Thyroid gland (tissue), 4 donors: Measurements from ENCODE around the gene S100A12.

ENCODE experiments used
- POLR2A ChIP-seq, 2 donors: fragments of 450-650 bp; IDR thresholded peaks; one replicate each; pipeline ENCODE4 v1.6.1; 2017; ENCODE audit warnings: antibody characterized with exemption in 2 of 2, mild to moderate bottlenecking in 2 of 2, moderate library complexity in 1 of 2
- TF ChIP-seq, protein P1 (sequence below), 6 experiments: fragments of 200-600 bp in 3 of 6; fragments of 450-650 bp in 3 of 6; sonication (generic) in 3 of 6; IDR thresholded peaks; one replicate each; pipeline ENCODE4 v1.5.1; 2016 to 2019; ENCODE audit warnings: antibody characterized with exemption in 6 of 6, mild to moderate bottlenecking in 2 of 6, inconsistent platforms in 1 of 6, moderate library complexity in 1 of 6

DNA sequence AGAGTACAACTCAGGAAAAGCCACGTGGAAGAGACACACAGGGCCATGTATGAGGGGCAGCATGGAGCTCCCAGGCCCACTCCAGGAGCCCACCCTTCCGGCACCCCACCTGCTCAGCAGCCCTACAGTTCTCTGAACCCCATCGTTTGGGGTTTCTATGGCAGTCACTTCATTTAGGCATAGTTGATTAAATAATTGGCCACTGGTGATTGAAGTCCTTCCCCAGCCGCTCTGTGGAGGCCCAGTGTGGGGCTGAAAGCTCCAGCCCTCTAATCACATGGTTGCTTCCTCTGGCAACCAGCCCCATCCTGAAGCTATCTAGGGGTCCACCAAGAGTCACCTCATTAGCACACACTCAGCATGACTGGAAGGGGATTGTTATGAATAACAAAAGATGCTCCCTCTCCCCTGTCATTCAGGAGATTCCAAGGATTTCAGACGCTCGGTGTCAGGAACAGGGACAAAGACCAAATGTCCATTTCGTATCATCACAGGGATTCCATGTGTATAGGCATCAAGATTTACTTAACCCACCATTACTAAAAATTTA, 28.7 kb upstream of the S100A12 start:
- TF ChIP-seq, protein P1, sequence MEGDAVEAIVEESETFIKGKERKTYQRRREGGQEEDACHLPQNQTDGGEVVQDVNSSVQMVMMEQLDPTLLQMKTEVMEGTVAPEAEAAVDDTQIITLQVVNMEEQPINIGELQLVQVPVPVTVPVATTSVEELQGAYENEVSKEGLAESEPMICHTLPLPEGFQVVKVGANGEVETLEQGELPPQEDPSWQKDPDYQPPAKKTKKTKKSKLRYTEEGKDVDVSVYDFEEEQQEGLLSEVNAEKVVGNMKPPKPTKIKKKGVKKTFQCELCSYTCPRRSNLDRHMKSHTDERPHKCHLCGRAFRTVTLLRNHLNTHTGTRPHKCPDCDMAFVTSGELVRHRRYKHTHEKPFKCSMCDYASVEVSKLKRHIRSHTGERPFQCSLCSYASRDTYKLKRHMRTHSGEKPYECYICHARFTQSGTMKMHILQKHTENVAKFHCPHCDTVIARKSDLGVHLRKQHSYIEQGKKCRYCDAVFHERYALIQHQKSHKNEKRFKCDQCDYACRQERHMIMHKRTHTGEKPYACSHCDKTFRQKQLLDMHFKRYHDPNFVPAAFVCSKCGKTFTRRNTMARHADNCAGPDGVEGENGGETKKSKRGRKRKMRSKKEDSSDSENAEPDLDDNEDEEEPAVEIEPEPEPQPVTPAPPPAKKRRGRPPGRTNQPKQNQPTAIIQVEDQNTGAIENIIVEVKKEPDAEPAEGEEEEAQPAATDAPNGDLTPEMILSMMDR (IDR thresholded peaks at IDR 0.05) = no peak
- no peak for TF ChIP-seq POLR2A (IDR thresholded peaks at IDR 0.05)
